ENCODE results near the gene FOXC2.

DNA sequence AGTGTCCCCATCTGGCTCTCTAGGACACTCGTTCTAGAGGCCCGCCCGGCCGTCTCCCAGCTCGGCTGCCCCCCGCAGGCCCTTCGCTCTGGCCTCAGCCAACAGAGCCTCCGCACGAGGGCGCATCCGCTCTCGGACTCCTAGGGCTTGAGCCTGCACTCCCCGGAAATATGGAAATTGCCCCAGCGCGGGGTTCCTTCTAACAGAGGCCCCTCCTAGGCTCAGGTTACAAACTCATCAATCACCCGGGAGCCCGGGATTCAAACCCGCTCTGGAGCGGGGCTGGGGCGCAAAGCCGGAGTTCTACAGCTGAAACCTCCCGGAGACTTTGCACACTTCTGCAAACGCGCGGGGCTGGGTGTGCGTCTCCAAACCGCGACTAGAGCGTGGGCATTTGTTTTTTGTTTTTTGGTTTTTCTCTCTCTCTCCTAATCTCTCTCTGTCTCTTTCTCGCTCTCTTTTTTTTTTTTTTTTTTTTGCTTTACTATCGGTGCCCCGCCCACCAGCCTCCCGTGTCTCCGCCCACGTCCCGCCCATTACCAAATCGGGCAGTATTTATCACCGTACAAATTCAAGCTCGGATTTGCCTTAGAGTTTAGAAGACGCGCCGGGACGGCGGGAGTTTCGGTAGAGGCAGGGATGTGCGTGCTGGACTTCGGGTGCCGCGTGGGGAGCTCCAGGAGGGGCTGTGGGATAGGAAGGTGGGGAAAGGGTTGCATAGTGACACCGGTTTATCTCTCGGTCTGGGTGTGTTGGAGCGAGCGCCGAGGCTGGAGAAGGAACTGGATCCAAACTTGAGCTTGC lies 9.3 kb downstream of the FOXC2 start:
- TF ChIP-seq NFATC3 (IDR thresholded peaks at IDR 0.05), result no peak
- peak; percentile 96 for TF ChIP-seq ZNF384 (IDR thresholded peaks at IDR 0.05; ENCODE audit: low read depth, low read length)
- peak; percentile 33; the same call in 1 of the 2 replicates for TF ChIP-seq LEF1 (IDR thresholded peaks at IDR 0.05)
- TF ChIP-seq, protein P1, sequence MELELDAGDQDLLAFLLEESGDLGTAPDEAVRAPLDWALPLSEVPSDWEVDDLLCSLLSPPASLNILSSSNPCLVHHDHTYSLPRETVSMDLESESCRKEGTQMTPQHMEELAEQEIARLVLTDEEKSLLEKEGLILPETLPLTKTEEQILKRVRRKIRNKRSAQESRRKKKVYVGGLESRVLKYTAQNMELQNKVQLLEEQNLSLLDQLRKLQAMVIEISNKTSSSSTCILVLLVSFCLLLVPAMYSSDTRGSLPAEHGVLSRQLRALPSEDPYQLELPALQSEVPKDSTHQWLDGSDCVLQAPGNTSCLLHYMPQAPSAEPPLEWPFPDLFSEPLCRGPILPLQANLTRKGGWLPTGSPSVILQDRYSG (tag; conservative IDR thresholded peaks at IDR 0.05; ENCODE audit: low read depth), result no peak
- no peak for TF ChIP-seq FOXK2 (conservative IDR thresholded peaks at IDR 0.05 in 1 of 2, IDR thresholded peaks at IDR 0.05 in 1 of 2; ENCODE audit: low read depth in 2 of 2)
- peak in 1 of 2 experiments; percentile 83; a peak in 2 of 4 replicates for TF ChIP-seq SRF (CRISPR knock-in tag; IDR thresholded peaks at IDR 0.05)
